Neuron (in vitro differentiated cells): Measurements from ENCODE around the gene EMC10.
"Not testable (repeated sequence)": the region's sequence is repeated elsewhere in the genome, so short reads cannot be mapped to it uniquely, and the experiment has no call there.

Experiments
- H2AFZ ChIP-seq: one replicate; pipeline ENCODE4 v1.6.1; 2013; ENCODE audit warnings: low read depth, mild to moderate bottlenecking, inconsistent platforms, low read length, moderate library complexity
- H3K27me3 ChIP-seq: one replicate; pipeline ENCODE4 v1.6.1; 2013; ENCODE audit warnings: low read length; ENCODE audit not compliant: insufficient read depth
- H3K36me3 ChIP-seq: one replicate; pipeline ENCODE4 v1.6.1; 2013; ENCODE audit warnings: low read length; ENCODE audit not compliant: insufficient read depth
- H3K4me1 ChIP-seq: one replicate; pipeline ENCODE4 v1.6.1; 2013; ENCODE audit warnings: low read length; ENCODE audit not compliant: insufficient read depth
- H3K4me3 ChIP-seq: 2 replicates; pipeline ENCODE4 v1.5.1; 2013; ENCODE audit warnings: mild to moderate bottlenecking, low read length, moderate library complexity
- H3K9me3 ChIP-seq: one replicate; pipeline ENCODE4 v1.6.1; 2013; ENCODE audit warnings: low read length

Gene EMC10

DNA sequence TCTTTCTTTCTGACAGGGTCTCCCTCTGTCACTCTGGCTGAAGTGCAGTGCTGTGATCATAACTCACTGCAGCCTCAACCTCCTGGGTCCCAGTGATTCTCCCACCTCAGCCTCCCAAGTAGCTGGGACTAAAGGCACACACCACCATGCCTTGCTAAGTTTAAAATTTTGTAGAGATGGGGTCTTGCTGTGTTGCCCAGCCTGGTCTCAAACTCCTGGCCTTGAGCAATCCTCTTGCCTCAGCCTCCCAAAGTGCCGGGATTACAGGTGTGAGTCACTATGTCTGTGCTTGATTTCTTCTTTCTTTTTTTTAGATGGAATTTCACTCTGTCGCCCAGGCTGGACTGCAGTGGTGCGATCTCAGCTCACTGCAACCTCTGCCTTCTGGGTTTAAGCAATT is 51.7 kb downstream of the EMC10 start:
- H2AFZ ChIP-seq, H3K9me3 ChIP-seq, H3K4me3 ChIP-seq, H3K27me3 ChIP-seq: not testable (repeated sequence)
- Histone ChIP-seq H3K4me1 (peaks cover 15% of the 10 kb centered on the region), H3K36me3 (peaks cover 10% of the 10 kb centered on the region)

DNA sequence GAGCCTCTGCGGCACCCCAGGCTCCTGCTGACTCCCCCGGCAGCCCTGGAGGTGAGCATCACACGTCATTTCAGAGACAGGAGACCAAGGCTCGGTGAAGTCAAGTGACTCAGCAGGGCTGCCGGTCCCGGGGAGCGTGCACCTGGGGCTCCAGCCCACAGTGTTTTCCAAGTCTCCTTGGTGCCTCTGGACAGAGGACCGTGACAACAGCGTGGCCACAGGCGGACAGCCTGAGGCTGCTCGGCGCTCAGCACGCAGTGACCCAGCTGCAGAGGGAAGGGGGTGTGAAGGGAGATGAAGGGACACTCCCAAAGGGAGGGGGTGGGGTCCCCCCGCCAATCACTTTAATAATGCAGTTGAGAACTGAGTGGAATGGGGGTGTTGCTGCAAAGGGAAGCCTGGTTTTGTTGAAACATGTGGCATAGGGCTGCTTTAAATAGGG is 54.9 kb downstream of the EMC10 start:
- no peak overlapping the region for H2AFZ ChIP-seq
- peaks cover 15% of the 10 kb centered on the region for H3K4me1 ChIP-seq
- no peaks in the 10 kb centered on the region for H3K27me3 ChIP-seq
- no peak overlapping the region for H3K4me3 ChIP-seq
- peaks cover 5% of the 10 kb centered on the region for H3K9me3 ChIP-seq
- H3K36me3 ChIP-seq = peaks cover 23% of the 10 kb centered on the region

DNA sequence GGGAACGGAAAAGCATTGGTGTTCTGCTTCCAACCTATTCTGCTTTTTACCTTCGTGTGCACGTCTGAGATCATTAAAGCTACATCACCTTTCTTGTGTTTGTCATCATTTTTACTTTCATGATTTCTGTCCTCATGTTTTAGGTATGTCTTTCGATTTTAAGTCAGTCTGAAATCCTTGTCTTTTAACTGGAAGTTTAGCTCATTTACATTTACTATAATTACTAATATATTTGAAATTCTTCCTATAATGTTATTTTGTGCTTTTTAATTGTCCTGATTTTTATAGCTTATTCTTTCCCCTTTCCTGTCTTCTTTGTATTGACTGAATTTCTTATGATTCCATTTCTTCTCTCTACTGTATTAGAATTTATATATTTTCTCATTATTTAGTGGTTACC is 56.6 kb downstream of the EMC10 start:
- Histone ChIP-seq H3K27me3 (no peaks in the 10 kb centered on the region), H3K9me3 (peaks cover 5% of the 10 kb centered on the region), H3K4me3 (no peak overlapping the region), H3K36me3 (peaks cover 34% of the 10 kb centered on the region), H2AFZ (no peak overlapping the region), H3K4me1 (peaks cover 15% of the 10 kb centered on the region)

DNA sequence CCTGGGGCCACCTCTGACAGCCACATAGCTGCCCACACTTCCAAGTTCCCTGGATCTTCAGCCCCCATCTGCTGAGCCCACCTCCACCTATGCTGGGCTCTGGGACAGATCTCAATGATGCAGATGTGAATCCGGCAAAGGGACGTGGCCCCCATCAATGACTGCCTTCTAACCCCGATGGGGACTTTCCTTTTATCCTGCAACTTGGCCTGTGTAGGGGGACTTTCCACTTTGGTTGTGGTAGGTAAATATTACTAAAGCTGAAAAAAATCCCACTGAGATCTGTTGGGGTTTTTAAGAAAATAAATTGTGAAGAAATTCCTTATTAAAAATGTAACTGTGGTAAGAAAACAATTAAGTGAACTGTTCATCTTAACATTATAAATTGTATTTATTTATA is 58.2 kb downstream of the EMC10 start:
- no peak overlapping the region for H2AFZ ChIP-seq
- no peaks in the 10 kb centered on the region for H3K27me3 ChIP-seq
- H3K4me3 ChIP-seq = no peak overlapping the region
- H3K9me3 ChIP-seq = peaks cover 5% of the 10 kb centered on the region
- peaks cover 15% of the 10 kb centered on the region for H3K4me1 ChIP-seq
- H3K36me3 ChIP-seq = peaks cover 33% of the 10 kb centered on the region

DNA sequence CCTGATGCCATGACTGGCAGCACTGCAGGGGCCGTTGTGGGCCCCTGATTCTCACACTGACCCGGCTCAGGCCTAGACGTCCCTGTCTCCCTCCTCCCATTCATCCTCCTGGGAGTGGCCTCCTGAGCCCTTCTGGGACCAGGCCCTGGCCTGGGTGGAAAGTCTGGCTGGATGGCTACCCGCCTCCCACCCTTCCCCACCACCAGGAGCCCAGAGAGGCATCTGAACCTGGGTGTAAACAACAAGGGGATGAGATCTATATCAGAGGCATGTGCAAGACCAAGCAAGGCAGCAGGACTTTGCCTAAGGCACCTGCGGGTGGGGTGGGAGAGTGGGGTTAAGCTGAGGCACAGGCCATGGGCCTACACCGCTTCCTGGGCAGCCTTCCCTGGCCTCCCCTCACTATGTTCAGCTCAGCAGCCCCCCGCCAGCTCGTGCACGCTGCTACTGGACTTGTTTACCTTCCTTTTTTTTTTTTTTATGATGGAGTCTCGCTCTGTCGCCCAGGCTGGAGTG is 59.4 kb downstream of the EMC10 start:
- Histone ChIP-seq H3K9me3 (peaks cover 5% of the 10 kb centered on the region), H3K36me3 (peaks cover 36% of the 10 kb centered on the region), H3K4me3 (no peak overlapping the region), H3K4me1 (peaks cover 15% of the 10 kb centered on the region), H3K27me3 (no peaks in the 10 kb centered on the region), H2AFZ (no peak overlapping the region)

DNA sequence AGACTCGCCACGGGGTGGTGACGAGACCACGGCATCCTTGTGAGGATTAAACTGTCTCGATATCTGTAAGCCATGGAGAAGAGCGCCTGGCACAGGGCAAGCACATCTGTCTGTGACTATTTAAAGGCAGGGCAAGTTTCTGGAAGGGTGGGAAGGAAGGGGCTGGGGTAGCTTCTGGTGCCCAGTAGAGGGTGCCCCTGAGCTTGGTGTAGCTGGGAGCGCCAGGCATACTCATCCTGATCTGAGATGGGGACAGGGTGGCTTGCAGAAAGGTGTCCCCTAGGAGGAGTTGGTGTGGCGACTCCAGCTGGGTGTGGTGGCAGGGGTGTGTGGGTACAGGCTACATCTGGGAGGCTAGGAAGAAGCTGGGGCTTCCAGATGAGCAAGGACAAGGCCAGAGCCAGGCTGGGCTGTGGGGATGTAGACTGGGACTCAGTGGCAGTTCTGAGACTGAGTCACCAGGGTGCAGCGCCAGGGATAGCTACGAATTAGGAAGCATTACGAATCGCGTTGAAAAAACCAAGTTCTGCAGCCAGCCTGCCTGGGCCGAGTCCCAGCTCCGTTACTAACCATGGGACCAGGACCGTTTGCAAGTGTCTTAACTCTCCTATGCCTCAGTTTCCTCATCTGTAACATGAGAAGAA is 60.5 kb downstream of the EMC10 start:
- no peaks in the 10 kb centered on the region for H3K27me3 ChIP-seq
- H3K4me3 ChIP-seq = no peak overlapping the region
- H2AFZ ChIP-seq = no peak overlapping the region
- peaks cover 40% of the 10 kb centered on the region for H3K36me3 ChIP-seq
- H3K4me1 ChIP-seq = peaks cover 6% of the 10 kb centered on the region
- peaks cover 5% of the 10 kb centered on the region for H3K9me3 ChIP-seq

DNA sequence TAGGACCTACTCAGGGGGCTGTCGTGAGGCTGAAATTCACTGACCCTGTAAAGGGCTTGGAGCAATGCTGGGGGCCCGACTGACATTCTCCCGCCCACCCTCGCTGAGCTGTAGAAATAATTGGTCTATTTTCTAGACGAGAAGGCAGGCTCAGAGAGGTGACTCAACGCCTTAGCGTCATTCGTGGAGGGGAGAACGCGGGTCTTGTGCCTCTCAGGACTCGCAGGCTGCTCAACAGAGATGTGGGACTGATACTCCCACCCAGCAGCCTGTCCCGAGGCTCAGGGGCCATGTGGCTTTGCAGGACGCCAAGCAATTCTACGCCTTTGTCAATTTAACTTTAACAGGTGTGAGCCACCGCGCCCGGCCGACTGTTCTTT is 61.0 kb downstream of the EMC10 start:
- Histone ChIP-seq H2AFZ (no peak overlapping the region), H3K4me3 (no peak overlapping the region), H3K4me1 (peaks cover 2% of the 10 kb centered on the region), H3K27me3 (no peaks in the 10 kb centered on the region), H3K9me3 (peaks cover 5% of the 10 kb centered on the region), H3K36me3 (peaks cover 44% of the 10 kb centered on the region)

DNA sequence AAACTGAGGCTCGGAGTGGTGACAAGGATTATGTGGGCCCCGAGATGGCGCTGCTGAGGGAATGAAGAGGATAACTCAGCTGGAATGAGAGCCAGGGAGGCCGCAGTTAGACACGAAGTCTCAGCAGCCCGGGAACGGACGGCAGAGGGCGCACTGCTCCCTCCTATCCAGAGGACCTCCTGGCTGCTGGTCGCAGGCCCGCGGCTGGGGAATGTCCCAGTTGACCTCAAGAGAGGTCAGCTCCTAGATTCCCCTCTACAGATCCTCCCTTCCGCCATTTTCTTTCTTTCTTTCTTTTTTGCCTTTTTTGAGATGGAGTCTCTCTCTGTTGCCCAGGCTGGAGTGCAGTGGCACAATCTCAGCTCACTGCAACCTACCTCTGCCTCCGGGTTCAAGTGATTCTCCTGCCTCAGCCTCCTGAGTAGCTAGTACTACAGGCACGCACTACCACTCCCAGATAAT is 61.5 kb downstream of the EMC10 start:
- H3K4me1 ChIP-seq = peaks cover 3% of the 10 kb centered on the region
- peaks cover 5% of the 10 kb centered on the region for H3K9me3 ChIP-seq
- H2AFZ ChIP-seq = no peak overlapping the region
- H3K36me3 ChIP-seq = peaks cover 44% of the 10 kb centered on the region
- H3K4me3 ChIP-seq = no peak overlapping the region
- H3K27me3 ChIP-seq = no peaks in the 10 kb centered on the region
